Activated naive CD4-positive, alpha-beta T cell treated with anti-CD3 and anti-CD28 coated beads for 36 hours (primary cell): Measurements from ENCODE around the gene CMTM8. TPM values are rescaled to one million over a fixed set of nuclear protein-coding genes. Genes with fewer than 3 reads are reported as not detected.

ENCODE experiments used
- CTCF ChIA-PET: fragments of 350-600 bp; sonication (Branson Sonifier 250); formaldehyde crosslinking; loops from one replicate; lab custom pipeline; 2021; ENCODE audit warnings: antibody characterized with exemption; lab: Charles Lee
- DNase-seq: peaks from one replicate; pipeline ENCODE4 v3.0.0-alpha.2; 2020
- H3K27ac Mint-ChIP-seq: one replicate; pipeline ENCODE4 v1.8.0; 2021; ENCODE audit warnings: mild to moderate bottlenecking, mixed read lengths
- H3K27me3 Mint-ChIP-seq: one replicate; pipeline ENCODE4 v1.8.0; 2021; ENCODE audit warnings: low read depth, mixed read lengths
- H3K36me3 Mint-ChIP-seq: one replicate; pipeline ENCODE4 v1.8.0; 2021; ENCODE audit warnings: low read depth, mixed read lengths
- H3K4me1 Mint-ChIP-seq: one replicate; pipeline ENCODE4 v1.8.0; 2021; ENCODE audit warnings: low read depth, mixed read lengths
- H3K4me3 Mint-ChIP-seq: one replicate; pipeline ENCODE4 v1.8.0; 2021; ENCODE audit warnings: mild to moderate bottlenecking, moderate library complexity, mixed read lengths
- H3K9me3 Mint-ChIP-seq: one replicate; pipeline ENCODE4 v1.8.0; 2021; ENCODE audit warnings: mixed read lengths
- intact Hi-C: fragments of 100-400 bp; cut with micrococcal nuclease; formaldehyde crosslinking; loops from one replicate; pipeline ENCODE4 v1.15.1; 2023
- total RNA-seq, 2 experiments: library from RNA; stranded (reverse); gene quantifications; one replicate each; pipeline ENCODE4 v1.2.3, GENCODE V29; 2021

CMTM8 gene
- total RNA-seq, 2 experiments from 2014 or later = 16.0 to 19.1 TPM

- no peak for DNase-seq
Observed at GRCh38 chr3:32237670-32238452, 619 bp upstream of the CMTM8 start.

GRCh38 chr3:32239307-32240158 is 1.1 kb downstream of the CMTM8 start:
- Mint-ChIP-seq H3K27me3 (peaks cover 2% of the 10 kb centered on the region), H3K4me1 (peaks cover 41% of the 10 kb centered on the region), H3K36me3 (no peaks in the 10 kb centered on the region), H3K27ac (no peak overlapping the region), H3K4me3 (peak overlapping the region; percentile 82), H3K9me3 (peaks cover 13% of the 10 kb centered on the region)
- peak; percentile 29 for DNase-seq
- CTCF ChIA-PET = interaction anchor here (0.6 to 3.9 kb wide), 26 partner anchors 9 to 626 kb away, joined by 3 to 37 read pairs (median 4); no protein-coding TSS in a partner anchor
- intact Hi-C loops = loop anchor here (2.0 to 5.0 kb wide), 7 partner anchors 17 to 333 kb away; partner anchors contain the start of genes DYNC1LI1 and GPD1L

More at GRCh38 chr3:32237670-32238452, 619 bp upstream of the CMTM8 start:
- Mint-ChIP-seq H3K27ac (no peak overlapping the region), H3K4me3 (peak overlapping the region; percentile 65), H3K4me1 (peaks cover 29% of the 10 kb centered on the region), H3K36me3 (no peaks in the 10 kb centered on the region), H3K27me3 (peaks cover 2% of the 10 kb centered on the region), H3K9me3 (peaks cover 13% of the 10 kb centered on the region)
- CTCF ChIA-PET = no interaction called here
- intact Hi-C loops = loop anchor here (1.0 to 5.0 kb wide), 7 partner anchors 51 to 334 kb away; partner anchors contain the start of genes DYNC1LI1 and GPD1L

GRCh38 chr3:32240159-32240545 is 1.7 kb downstream of the CMTM8 start:
- H3K4me3 Mint-ChIP-seq = peak overlapping the region; percentile 82
- intact Hi-C loops = loop anchor here (2.0 kb wide), 1 partner anchor 17 kb away; no protein-coding TSS in a partner anchor
- DNase-seq = peak; percentile 52
- no peak overlapping the region for H3K27ac Mint-ChIP-seq
- H3K4me1 Mint-ChIP-seq = peaks cover 47% of the 10 kb centered on the region
- no peaks in the 10 kb centered on the region for H3K36me3 Mint-ChIP-seq
- CTCF ChIA-PET = interaction anchor here (0.8 to 3.9 kb wide), 19 partner anchors 9 to 627 kb away, joined by 3 to 37 read pairs (median 5); no protein-coding TSS in a partner anchor
- H3K27me3 Mint-ChIP-seq = peaks cover 2% of the 10 kb centered on the region
- peaks cover 13% of the 10 kb centered on the region for H3K9me3 Mint-ChIP-seq

- Mint-ChIP-seq H3K4me1 (peaks cover 55% of the 10 kb centered on the region), H3K9me3 (peaks cover 9% of the 10 kb centered on the region), H3K4me3 (no peak overlapping the region), H3K36me3 (no peaks in the 10 kb centered on the region), H3K27me3 (peaks cover 2% of the 10 kb centered on the region), H3K27ac (no peak overlapping the region)
- CTCF ChIA-PET = interaction anchor here (1.2 to 3.9 kb wide), 5 partner anchors 37 to 64 kb away, joined by 3 to 37 read pairs (median 5); no protein-coding TSS in a partner anchor
- intact Hi-C loops = loop anchor here (2.0 kb wide), 1 partner anchor 16 kb away; no protein-coding TSS in a partner anchor
- DNase-seq = no peak
Observed at GRCh38 chr3:32241100-32241499, 2.6 kb downstream of the CMTM8 start.

- H3K27me3 Mint-ChIP-seq = no peaks in the 10 kb centered on the region
- no peaks in the 10 kb centered on the region for H3K9me3 Mint-ChIP-seq
- H3K27ac Mint-ChIP-seq = no peak overlapping the region
- DNase-seq = no peak
- H3K4me3 Mint-ChIP-seq = no peak overlapping the region
- intact Hi-C loops = no loop called here
- H3K4me1 Mint-ChIP-seq = peaks cover 56% of the 10 kb centered on the region
- H3K36me3 Mint-ChIP-seq = peaks cover 3% of the 10 kb centered on the region
- CTCF ChIA-PET = interaction anchor here (0.6 to 1.0 kb wide), 5 partner anchors 60 to 594 kb away, joined by 3 to 4 read pairs (median 3); no protein-coding TSS in a partner anchor
Observed at GRCh38 chr3:32243519-32243918, 5.0 kb downstream of the CMTM8 start.

- Mint-ChIP-seq H3K27me3 (no peaks in the 10 kb centered on the region), H3K4me3 (no peak overlapping the region), H3K9me3 (no peaks in the 10 kb centered on the region), H3K4me1 (peaks cover 54% of the 10 kb centered on the region), H3K36me3 (peaks cover 3% of the 10 kb centered on the region), H3K27ac (no peak overlapping the region)
- CTCF ChIA-PET = interaction anchor here (0.8 kb wide), 1 partner anchor 50 kb away, joined by 4 read pairs; no protein-coding TSS in a partner anchor
- intact Hi-C loops = no loop called here
- DNase-seq = peak; percentile 22
Observed at GRCh38 chr3:32245200-32245599, 6.7 kb downstream of the CMTM8 start.

GRCh38 chr3:32246079-32246675 is 7.7 kb downstream of the CMTM8 start:
- Mint-ChIP-seq H3K27me3 (no peaks in the 10 kb centered on the region), H3K36me3 (peaks cover 3% of the 10 kb centered on the region), H3K27ac (no peak overlapping the region), H3K4me3 (no peak overlapping the region), H3K9me3 (no peaks in the 10 kb centered on the region), H3K4me1 (peaks cover 45% of the 10 kb centered on the region)
- CTCF ChIA-PET = interaction anchor here (0.6 to 0.9 kb wide), 2 partner anchors 256 to 307 kb away, joined by 3 read pairs; no protein-coding TSS in a partner anchor
- DNase-seq = no peak
- intact Hi-C loops = no loop called here

GRCh38 chr3:32249184-32249782 is 10.8 kb downstream of the CMTM8 start:
- Mint-ChIP-seq H3K27me3 (no peaks in the 10 kb centered on the region), H3K36me3 (peaks cover 7% of the 10 kb centered on the region), H3K4me1 (peaks cover 31% of the 10 kb centered on the region), H3K4me3 (no peak overlapping the region), H3K27ac (no peak overlapping the region), H3K9me3 (no peaks in the 10 kb centered on the region)
- CTCF ChIA-PET = interaction anchor here (3.3 kb wide), 1 partner anchor 9 kb away, joined by 13 read pairs; no protein-coding TSS in a partner anchor
- intact Hi-C loops = loop anchor here (2.0 kb wide), 1 partner anchor 40 kb away; no protein-coding TSS in a partner anchor
- no peak for DNase-seq

- H3K4me1 Mint-ChIP-seq = peaks cover 23% of the 10 kb centered on the region
- no peak for DNase-seq
- peaks cover 4% of the 10 kb centered on the region for H3K9me3 Mint-ChIP-seq
- CTCF ChIA-PET = interaction anchor here (0.7 to 2.2 kb wide), 3 partner anchors 14 to 33 kb away, joined by 3 to 10 read pairs (median 3); no protein-coding TSS in a partner anchor
- no peak overlapping the region for H3K27ac Mint-ChIP-seq
- peaks cover 8% of the 10 kb centered on the region for H3K36me3 Mint-ChIP-seq
- intact Hi-C loops = no loop called here
- no peaks in the 10 kb centered on the region for H3K27me3 Mint-ChIP-seq
- no peak overlapping the region for H3K4me3 Mint-ChIP-seq
Observed at GRCh38 chr3:32254268-32254667, 15.8 kb downstream of the CMTM8 start.

- peaks cover 8% of the 10 kb centered on the region for H3K36me3 Mint-ChIP-seq
- CTCF ChIA-PET = interaction anchor here (0.7 to 2.2 kb wide), 3 partner anchors 15 to 73 kb away, joined by 3 to 10 read pairs (median 3); no protein-coding TSS in a partner anchor
- peaks cover 17% of the 10 kb centered on the region for H3K4me1 Mint-ChIP-seq
- no peaks in the 10 kb centered on the region for H3K27me3 Mint-ChIP-seq
- peaks cover 4% of the 10 kb centered on the region for H3K9me3 Mint-ChIP-seq
- intact Hi-C loops = no loop called here
- no peak overlapping the region for H3K4me3 Mint-ChIP-seq
- H3K27ac Mint-ChIP-seq = no peak overlapping the region
- no peak for DNase-seq
Observed at GRCh38 chr3:32255345-32255744, 16.9 kb downstream of the CMTM8 start.

- H3K4me3 Mint-ChIP-seq = no peak overlapping the region
- H3K4me1 Mint-ChIP-seq = peaks cover 17% of the 10 kb centered on the region
- DNase-seq = no peak
- intact Hi-C loops = loop anchor here (2.0 kb wide), 1 partner anchor 15 kb away; no protein-coding TSS in a partner anchor
- H3K9me3 Mint-ChIP-seq = peaks cover 4% of the 10 kb centered on the region
- CTCF ChIA-PET = interaction anchor here (2.2 kb wide), 1 partner anchor 16 kb away, joined by 10 read pairs; no protein-coding TSS in a partner anchor
- H3K27me3 Mint-ChIP-seq = no peaks in the 10 kb centered on the region
- peaks cover 8% of the 10 kb centered on the region for H3K36me3 Mint-ChIP-seq
- H3K27ac Mint-ChIP-seq = no peak overlapping the region
Observed at GRCh38 chr3:32256206-32256605, 17.7 kb downstream of the CMTM8 start.
